GM12801 (cell line): ENCODE data around the gene FAAH2.

ENCODE experiments used
- CTCF ChIP-seq: IDR thresholded peaks from one replicate; pipeline ENCODE4 v1.5.1; 2011; ENCODE audit warnings: control low read depth; ENCODE audit not compliant: insufficient read length; ENCODE audit errors: extremely low read depth

The FAAH2 gene

GRCh38 chrX:57286507-57287251, at the start of gene FAAH2:
TSS of gene FAAH2 (plus strand) at chrX:57286706. CDS start at chrX:57286826, 120 bp downstream.
- TF ChIP-seq CTCF = no peak

GRCh38 chrX:57241967-57242366, 44.5 kb upstream of the FAAH2 start:
- TF ChIP-seq CTCF = no peak

- TF ChIP-seq CTCF = no peak
Observed at GRCh38 chrX:57251965-57252364, 34.5 kb upstream of the FAAH2 start.

GRCh38 chrX:57265126-57265525, 21.4 kb upstream of the FAAH2 start:
- no peak for TF ChIP-seq CTCF

- TF ChIP-seq CTCF = no peak
Observed at GRCh38 chrX:57266275-57266674, 20.2 kb upstream of the FAAH2 start.

GRCh38 chrX:57266871-57267270, 19.6 kb upstream of the FAAH2 start:
- TF ChIP-seq CTCF = no peak

- TF ChIP-seq CTCF = no peak
Observed at GRCh38 chrX:57267308-57267707, 19.2 kb upstream of the FAAH2 start.
